Epithelial cell of esophagus (primary cell): ENCODE measurements around the gene THSD7B.

Source experiments
- DNase-seq: peaks from one replicate; pipeline ENCODE4 v3.0.0; 2010; ENCODE audit warnings: low read depth
- H3K4me3 ChIP-seq: 2 replicates; pipeline ENCODE4 v1.5.1; 2011; ENCODE audit warnings: mild to moderate bottlenecking, low read length, control low read depth
- CTCF ChIP-seq: IDR thresholded peaks from 2 replicates; pipeline ENCODE4 v1.5.1; 2011; ENCODE audit warnings: low read depth, mild to moderate bottlenecking, low read length, control low read depth, inconsistent platforms; ENCODE audit not compliant: insufficient read depth; ENCODE audit errors: missing control alignments

THSD7B gene

GRCh38 chr2:136994793-136995192, 229.4 kb downstream of the THSD7B start:
- no peak overlapping the region for H3K4me3 ChIP-seq
- no peak for DNase-seq
- no peak for TF ChIP-seq CTCF

- no peak overlapping the region for H3K4me3 ChIP-seq
- DNase-seq = peak; percentile 32
- TF ChIP-seq CTCF = no peak
These were observed 232.2 kb downstream of the THSD7B start for GRCh38 chr2:136997557-136997956.

GRCh38 chr2:137000811-137001210, 235.5 kb downstream of the THSD7B start:
- no peak for TF ChIP-seq CTCF
- no peak for DNase-seq

GRCh38 chr2:137002896-137003295, 237.6 kb downstream of the THSD7B start:
- no peak for DNase-seq
- no peak overlapping the region for H3K4me3 ChIP-seq
- TF ChIP-seq CTCF = no peak

More at GRCh38 chr2:137000811-137001210, 235.5 kb downstream of the THSD7B start:
- H3K4me3 ChIP-seq = no peak overlapping the region

GRCh38 chr2:137005210-137005609, 239.9 kb downstream of the THSD7B start:
- no peak overlapping the region for H3K4me3 ChIP-seq
- TF ChIP-seq CTCF = no peak
- DNase-seq = no peak

GRCh38 chr2:137007938-137008337, 242.6 kb downstream of the THSD7B start:
- no peak overlapping the region for H3K4me3 ChIP-seq
- TF ChIP-seq CTCF = no peak
- DNase-seq = no peak

- H3K4me3 ChIP-seq = no peak overlapping the region
- DNase-seq = no peak
- no peak for TF ChIP-seq CTCF
These were observed 244.6 kb downstream of the THSD7B start for GRCh38 chr2:137009953-137010352.
